Chondrocyte (in vitro differentiated cells): ENCODE measurements around the gene PDHA1. TPM values are rescaled to one million over a fixed set of nuclear protein-coding genes. Genes with fewer than 3 reads are reported as not detected.

Experiments used
- DNase-seq: peaks from one replicate; pipeline ENCODE4 v3.0.0; 2021; ENCODE audit warnings: mixed read lengths, low spot score
- H3K27ac Mint-ChIP-seq: one replicate; pipeline ENCODE4 v1.8.0; 2021; ENCODE audit warnings: mild to moderate bottlenecking, moderate library complexity, mixed read lengths; ENCODE audit not compliant: unreplicated experiment
- H3K27me3 Mint-ChIP-seq: 2 replicates; pipeline ENCODE4 v1.8.0; 2021; ENCODE audit warnings: low read depth, mixed read lengths
- H3K36me3 Mint-ChIP-seq: 2 replicates; pipeline ENCODE4 v1.8.0; 2021; ENCODE audit warnings: low read depth, mixed read lengths
- H3K4me1 Mint-ChIP-seq: 2 replicates; pipeline ENCODE4 v1.8.0; 2021; ENCODE audit warnings: low read depth, mild to moderate bottlenecking, mixed read lengths
- H3K4me3 Mint-ChIP-seq: one replicate; pipeline ENCODE4 v1.8.0; 2021; ENCODE audit warnings: mild to moderate bottlenecking, moderate library complexity, mixed read lengths; ENCODE audit not compliant: unreplicated experiment
- H3K9me3 Mint-ChIP-seq: 2 replicates; pipeline ENCODE4 v1.8.0; 2021; ENCODE audit warnings: low read depth, mixed read lengths
- total RNA-seq: library from RNA; stranded (reverse); gene quantifications from 3 replicates; pipeline ENCODE4 v1.2.1, GENCODE V29; 2021
- TF ChIP-seq, protein P1 (sequence below): fragments of 200-600 bp; sonication (generic); IDR thresholded peaks from 2 replicates; pipeline ENCODE4 v1.5.0; 2021; ENCODE audit warnings: antibody characterized with exemption, mild to moderate bottlenecking, moderate library complexity

PDHA1 gene
- total RNA-seq, 1 donor from 2014 or later, result 129 TPM

DNA sequence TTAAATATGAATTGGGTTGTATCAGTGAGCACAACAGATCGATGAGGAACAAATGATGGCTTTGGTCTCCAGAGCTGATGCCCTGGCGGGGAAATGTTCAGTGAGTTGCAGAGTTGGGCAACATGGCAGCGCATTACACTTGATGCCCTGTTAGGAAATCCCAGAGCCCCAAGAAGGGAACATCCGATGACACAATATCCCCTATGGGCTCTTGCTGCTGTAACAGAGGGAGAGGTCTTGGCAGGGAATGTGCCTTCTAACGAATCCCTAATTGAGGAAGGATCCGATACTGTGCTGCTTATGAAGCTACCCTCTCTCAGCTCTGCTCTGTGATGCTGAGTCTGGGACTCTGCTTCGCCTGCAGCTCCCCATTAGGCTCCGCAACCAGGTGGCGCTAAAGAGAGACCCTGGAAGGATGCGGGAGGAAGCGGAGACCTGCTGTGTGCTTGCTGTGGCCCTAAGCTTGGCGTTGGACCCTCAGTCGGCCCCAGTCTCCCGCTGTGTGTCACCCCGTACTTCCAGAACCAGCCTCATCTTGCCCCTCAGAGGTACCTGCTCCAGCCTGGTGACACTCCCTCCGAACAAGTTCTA, 38.9 kb downstream of the PDHA1 start:
- H3K4me3 Mint-ChIP-seq, result no peak overlapping the region
- DNase-seq, result no peak
- no peaks in the 10 kb centered on the region for H3K36me3 Mint-ChIP-seq
- H3K27me3 Mint-ChIP-seq, result no peaks in the 10 kb centered on the region
- H3K9me3 Mint-ChIP-seq, result peaks cover 14% of the 10 kb centered on the region
- no peak overlapping the region for H3K27ac Mint-ChIP-seq
- no peaks in the 10 kb centered on the region for H3K4me1 Mint-ChIP-seq
- TF ChIP-seq, protein P1, sequence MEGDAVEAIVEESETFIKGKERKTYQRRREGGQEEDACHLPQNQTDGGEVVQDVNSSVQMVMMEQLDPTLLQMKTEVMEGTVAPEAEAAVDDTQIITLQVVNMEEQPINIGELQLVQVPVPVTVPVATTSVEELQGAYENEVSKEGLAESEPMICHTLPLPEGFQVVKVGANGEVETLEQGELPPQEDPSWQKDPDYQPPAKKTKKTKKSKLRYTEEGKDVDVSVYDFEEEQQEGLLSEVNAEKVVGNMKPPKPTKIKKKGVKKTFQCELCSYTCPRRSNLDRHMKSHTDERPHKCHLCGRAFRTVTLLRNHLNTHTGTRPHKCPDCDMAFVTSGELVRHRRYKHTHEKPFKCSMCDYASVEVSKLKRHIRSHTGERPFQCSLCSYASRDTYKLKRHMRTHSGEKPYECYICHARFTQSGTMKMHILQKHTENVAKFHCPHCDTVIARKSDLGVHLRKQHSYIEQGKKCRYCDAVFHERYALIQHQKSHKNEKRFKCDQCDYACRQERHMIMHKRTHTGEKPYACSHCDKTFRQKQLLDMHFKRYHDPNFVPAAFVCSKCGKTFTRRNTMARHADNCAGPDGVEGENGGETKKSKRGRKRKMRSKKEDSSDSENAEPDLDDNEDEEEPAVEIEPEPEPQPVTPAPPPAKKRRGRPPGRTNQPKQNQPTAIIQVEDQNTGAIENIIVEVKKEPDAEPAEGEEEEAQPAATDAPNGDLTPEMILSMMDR, result peak; percentile 75

DNA sequence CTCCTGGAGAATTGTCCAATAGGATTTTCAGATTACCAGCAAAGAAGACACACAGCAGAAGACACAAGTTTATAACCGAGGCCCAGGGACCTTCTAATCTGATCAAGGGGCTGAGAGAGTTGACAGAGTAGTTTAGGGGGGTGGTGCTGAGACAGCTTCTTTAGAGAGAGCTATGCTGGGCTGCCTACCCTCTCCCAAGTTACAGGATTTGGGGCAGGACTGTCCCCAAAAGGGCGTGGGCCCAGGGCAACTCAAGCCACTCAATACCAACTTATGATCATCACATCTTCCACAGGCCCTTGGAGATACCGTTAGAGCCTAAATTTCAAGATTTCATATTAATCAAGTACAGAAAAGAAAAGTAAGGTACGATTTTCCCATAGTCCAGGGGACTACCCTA, 43.0 kb downstream of the PDHA1 start:
- Mint-ChIP-seq H3K4me1 (no peaks in the 10 kb centered on the region), H3K27me3 (no peaks in the 10 kb centered on the region), H3K9me3 (peaks cover 7% of the 10 kb centered on the region), H3K36me3 (no peaks in the 10 kb centered on the region), H3K4me3 (no peak overlapping the region), H3K27ac (no peak overlapping the region)
- TF ChIP-seq, protein P1, result no peak
- no peak for DNase-seq

DNA sequence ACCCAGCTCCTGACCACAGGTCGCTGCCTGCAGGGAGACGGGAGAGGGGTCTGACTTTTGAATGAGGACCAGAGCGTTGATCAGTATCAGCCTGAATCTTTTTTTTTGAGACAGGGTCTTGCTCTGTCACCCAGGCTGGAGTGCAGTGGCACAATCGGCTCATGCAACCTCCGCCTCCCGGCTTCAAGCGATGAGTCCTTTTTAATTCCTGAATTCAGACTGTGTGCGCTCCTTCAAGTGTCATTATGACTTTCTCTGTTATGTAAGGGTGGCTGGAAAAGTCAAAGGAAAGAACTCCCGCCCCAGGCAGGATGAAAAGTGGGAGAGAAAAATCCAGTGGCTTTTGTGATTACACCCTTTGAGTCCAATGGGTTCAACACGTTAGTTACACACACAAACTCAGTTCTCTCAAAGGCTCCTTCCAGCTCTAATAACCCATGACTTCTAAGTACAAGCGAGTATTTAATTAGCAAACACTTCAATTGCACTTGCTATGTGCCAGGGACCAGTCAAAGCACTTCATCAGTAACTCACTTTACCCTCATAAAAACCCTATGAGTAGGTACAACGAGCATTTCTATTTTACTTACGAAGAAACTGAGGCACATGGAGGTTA, 44.4 kb downstream of the PDHA1 start:
- TF ChIP-seq, protein P1, result no peak
- Mint-ChIP-seq H3K4me3 (no peak overlapping the region), H3K4me1 (no peaks in the 10 kb centered on the region), H3K27ac (no peak overlapping the region), H3K27me3 (no peaks in the 10 kb centered on the region), H3K9me3 (peaks cover 11% of the 10 kb centered on the region), H3K36me3 (no peaks in the 10 kb centered on the region)
- no peak for DNase-seq

DNA sequence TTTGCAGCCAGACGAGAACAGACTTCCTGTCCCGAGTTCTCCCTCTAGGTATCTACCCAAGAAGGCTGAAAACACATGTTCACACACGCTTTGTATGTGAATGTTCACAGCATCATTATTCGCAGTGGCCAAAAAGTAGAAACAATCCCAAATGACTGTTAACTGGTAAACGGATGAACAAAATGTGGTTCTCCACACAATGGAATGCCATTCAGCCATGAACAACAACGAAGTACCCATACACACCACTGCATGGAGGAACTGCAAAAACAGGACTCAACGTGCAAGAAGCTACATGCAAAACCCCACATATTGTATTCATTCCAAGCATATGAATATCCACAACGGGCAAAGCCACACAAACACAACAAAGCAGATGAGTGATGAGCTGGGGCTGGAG, 45.0 kb downstream of the PDHA1 start:
- Mint-ChIP-seq H3K36me3 (no peaks in the 10 kb centered on the region), H3K27me3 (no peaks in the 10 kb centered on the region), H3K27ac (no peak overlapping the region), H3K4me3 (no peak overlapping the region), H3K9me3 (peaks cover 11% of the 10 kb centered on the region), H3K4me1 (no peaks in the 10 kb centered on the region)
- no peak for DNase-seq
- TF ChIP-seq, protein P1, result no peak

DNA sequence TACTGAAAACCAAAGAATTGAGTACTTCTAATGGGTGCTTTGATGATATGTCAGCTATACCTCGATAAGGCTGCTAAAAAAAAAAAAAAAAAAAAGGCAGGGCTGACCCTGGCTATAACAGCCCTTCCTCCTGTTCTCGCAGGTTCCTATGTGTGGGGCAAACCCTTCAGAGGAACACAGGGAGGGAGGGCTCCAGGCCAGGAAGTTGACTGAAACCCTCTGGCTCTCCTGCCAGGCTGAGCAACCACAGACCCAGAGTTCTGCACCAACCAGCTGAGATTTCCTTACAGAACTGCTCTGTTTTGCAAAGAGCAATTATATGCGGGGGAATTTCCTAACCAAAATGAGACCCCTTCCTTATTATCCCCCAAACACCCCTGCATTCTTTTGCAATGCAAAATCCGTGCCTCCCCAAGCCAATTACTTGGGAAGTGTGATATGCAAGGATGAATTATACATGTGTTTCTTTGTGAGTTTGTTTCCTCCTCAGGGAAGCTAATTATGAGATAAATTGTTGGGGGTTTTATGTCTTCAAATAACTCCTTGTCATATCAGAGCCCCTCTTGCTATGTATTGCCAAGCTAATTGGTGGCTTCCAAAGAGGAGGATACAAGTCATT, 45.6 kb downstream of the PDHA1 start:
- Mint-ChIP-seq H3K27me3 (no peaks in the 10 kb centered on the region), H3K4me1 (no peaks in the 10 kb centered on the region), H3K9me3 (peaks cover 7% of the 10 kb centered on the region), H3K4me3 (no peak overlapping the region), H3K36me3 (no peaks in the 10 kb centered on the region), H3K27ac (no peak overlapping the region)
- DNase-seq, result no peak
- TF ChIP-seq, protein P1, result no peak
